D721Med (cell line): ENCODE data around the gene SEC14L1.
A peak's percentile ranks its signal among the peaks of the same experiment; 100 is the strongest.

Source experiments
- DNase-seq: peaks from one replicate; pipeline ENCODE4 v3.0.0; 2011; ENCODE audit warnings: low spot score; ENCODE audit not compliant: insufficient read length
- FAIRE-seq: peaks from 2 replicates; lab custom pipeline; 2011; peaks lifted over from hg19 to GRCh38; lab: Jason Lieb, UNC
- CTCF ChIP-seq: IDR thresholded peaks from 2 replicates; pipeline ENCODE4 v1.5.1; 2012; ENCODE audit warnings: mild to moderate bottlenecking, control low read depth; ENCODE audit not compliant: insufficient read depth; ENCODE audit errors: missing control alignments

SEC14L1 gene

GRCh38 chr17:77142689-77143088 is 1.9 kb downstream of the SEC14L1 start:
- DNase-seq (no peak), FAIRE-seq (no peak)
- TF ChIP-seq CTCF = no peak

- TF ChIP-seq CTCF = no peak
- DNase-seq (no peak), FAIRE-seq (no peak)
Measured at GRCh38 chr17:77143306-77143705, 2.5 kb downstream of the SEC14L1 start.

GRCh38 chr17:77144227-77144626 is 3.5 kb downstream of the SEC14L1 start:
- DNase-seq (no peak), FAIRE-seq (no peak)
- no peak for TF ChIP-seq CTCF

- DNase-seq = no peak
- FAIRE-seq = no peak
- TF ChIP-seq CTCF = no peak
Measured at GRCh38 chr17:77145224-77145611, 4.4 kb downstream of the SEC14L1 start.

GRCh38 chr17:77145612-77146245 is 5.0 kb downstream of the SEC14L1 start:
- FAIRE-seq = no peak
- TF ChIP-seq CTCF = peak; percentile 4

GRCh38 chr17:77146246-77146632 is 5.5 kb downstream of the SEC14L1 start:
- DNase-seq (no peak), FAIRE-seq (no peak)
- no peak for TF ChIP-seq CTCF

More at GRCh38 chr17:77145612-77146245, 5.0 kb downstream of the SEC14L1 start:
- no peak for DNase-seq

GRCh38 chr17:77146882-77147281 is 6.1 kb downstream of the SEC14L1 start:
- DNase-seq (no peak), FAIRE-seq (no peak)
- TF ChIP-seq CTCF = no peak
